HUDEP-2 (cell line): ENCODE measurements around the gene FNBP1.

ENCODE experiments used
- DNase-seq, 76 experiments: peaks; one replicate each; lab custom pipeline; 2025; ENCODE audit not compliant: unreplicated experiment in 76 of 76; lab: John Stamatoyannopoulos, UW

The FNBP1 gene

GRCh38 chr9:129839324-129840023 is 203.5 kb downstream of the FNBP1 start:
- no peak for DNase-seq

GRCh38 chr9:129838707-129839259 is 204.2 kb downstream of the FNBP1 start:
- no peak for DNase-seq
